MV-4-11 (cell line): Measurements from ENCODE around the gene SEMA4D.
A peak's percentile ranks its signal among the peaks of the same experiment; 100 is the strongest.

Experiments
- DNase-seq: peaks from one replicate; lab custom pipeline; 2025; lab: John Stamatoyannopoulos, UW

SEMA4D gene

DNA sequence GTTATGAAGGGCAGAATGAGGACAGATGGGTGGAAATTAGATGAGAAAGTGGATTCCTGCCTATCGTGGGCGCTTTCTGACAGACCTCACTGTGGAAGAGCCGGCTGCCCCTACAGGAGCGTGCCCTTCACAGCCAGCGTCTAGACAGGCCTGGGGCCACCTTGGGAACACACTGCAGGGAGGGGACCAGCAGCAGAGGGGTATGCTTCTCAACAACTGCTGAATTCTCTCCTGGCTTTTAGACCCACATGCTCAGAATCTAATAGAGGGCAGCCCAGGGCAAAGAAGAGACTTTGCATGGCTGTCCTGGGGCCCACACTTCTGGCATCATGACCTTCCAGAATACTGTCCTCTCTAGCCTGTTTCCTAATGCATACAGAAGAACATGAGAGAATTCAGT, 2.1 kb upstream of the SEMA4D start:
- DNase-seq = no peak

DNA sequence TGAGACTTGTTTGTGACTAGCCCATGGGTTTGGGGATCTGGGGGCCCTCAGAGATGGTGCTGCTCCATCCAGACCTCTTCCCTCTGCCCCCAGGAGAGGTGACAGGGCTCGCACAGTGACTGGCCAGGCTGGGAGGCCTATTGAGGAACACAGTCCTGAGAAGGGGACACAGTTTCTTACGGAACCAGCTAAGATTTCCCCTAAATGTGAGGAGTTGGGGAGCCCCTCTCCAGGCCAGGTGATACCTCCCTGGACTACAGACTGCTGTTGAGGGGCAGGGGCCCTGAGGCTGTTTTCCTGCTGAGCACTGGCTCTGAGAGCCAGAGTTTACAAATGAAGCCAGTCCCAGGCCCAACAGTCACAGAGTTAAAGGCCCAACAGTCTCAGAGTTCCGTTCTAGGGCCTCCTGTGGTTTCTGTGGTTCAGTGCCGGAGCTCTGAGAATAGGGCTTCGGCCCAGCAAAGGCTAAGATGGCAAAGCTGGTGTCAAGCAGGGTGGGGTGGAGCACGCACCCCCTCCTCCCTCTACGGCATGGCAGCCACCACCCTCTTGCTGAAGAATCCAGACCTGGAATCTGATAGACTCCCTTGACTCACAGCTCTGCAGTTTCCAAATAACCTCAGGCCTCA, 1.1 kb upstream of the SEMA4D start:
- DNase-seq = peak; percentile 88

DNA sequence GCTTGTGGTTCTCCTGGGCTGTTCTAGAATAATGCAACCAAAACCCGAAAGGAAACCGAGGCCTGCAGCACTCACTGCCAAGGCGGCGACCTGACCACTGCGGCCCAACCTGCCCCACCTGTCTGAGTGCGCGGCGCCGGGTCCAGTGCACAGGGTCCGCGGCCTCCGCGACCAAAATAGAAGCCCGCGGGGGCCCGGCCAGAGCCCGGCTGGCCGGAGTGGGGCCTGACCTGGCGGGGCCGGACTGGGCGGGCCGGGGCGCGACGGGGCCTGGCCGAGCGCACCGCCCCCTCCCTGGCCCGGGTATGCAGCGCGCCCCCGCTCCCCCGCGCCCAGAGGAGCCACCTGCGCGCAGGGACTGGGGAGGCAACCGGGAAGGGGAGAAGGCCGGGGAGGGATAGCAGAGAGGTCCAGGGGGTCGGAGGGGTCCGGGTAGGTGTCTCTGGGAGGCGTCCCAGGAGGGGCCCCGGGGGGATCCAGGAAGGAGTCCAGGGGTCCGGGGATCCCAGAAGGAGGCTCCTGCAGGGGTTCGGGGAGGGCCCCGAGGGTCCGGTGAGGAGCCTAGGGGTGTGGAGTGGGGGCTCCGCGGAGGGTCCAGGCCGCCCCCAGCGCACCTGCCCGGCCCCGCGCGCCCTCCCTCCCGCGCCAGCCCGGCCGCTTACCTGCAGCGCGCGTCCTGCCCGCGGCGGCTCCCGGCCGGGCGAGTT, 503 bp downstream of the SEMA4D start:
- no peak for DNase-seq

DNA sequence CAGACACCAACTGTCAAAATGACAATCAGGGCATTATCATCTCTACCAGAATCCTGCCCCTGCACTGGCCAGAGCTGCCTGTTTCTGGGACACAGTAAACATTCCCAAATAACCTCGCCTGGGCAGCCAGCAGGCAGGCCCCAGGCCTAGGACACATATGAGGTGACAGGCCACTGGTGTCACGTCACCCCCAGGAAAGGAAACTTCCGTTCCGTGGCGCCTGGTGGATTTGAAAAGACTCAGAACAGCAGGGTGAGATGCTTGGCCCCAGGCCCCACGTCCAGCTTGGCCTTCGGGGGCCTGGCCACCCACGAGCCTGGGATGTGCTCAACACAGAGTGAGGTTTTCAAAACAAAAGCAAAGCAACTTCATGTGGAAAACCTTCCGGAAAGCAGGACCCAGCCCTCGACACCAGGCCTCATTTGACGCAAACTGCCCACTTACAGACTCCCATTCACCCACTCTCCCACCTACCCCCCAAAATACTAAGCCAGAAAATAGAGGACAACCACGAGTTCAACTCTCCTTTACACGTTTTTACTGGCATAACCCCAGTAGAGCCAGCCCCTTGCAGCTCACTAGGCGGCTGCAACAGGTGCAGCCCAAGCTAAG, 1.2 kb downstream of the SEMA4D start:
- peak; percentile 19 for DNase-seq

DNA sequence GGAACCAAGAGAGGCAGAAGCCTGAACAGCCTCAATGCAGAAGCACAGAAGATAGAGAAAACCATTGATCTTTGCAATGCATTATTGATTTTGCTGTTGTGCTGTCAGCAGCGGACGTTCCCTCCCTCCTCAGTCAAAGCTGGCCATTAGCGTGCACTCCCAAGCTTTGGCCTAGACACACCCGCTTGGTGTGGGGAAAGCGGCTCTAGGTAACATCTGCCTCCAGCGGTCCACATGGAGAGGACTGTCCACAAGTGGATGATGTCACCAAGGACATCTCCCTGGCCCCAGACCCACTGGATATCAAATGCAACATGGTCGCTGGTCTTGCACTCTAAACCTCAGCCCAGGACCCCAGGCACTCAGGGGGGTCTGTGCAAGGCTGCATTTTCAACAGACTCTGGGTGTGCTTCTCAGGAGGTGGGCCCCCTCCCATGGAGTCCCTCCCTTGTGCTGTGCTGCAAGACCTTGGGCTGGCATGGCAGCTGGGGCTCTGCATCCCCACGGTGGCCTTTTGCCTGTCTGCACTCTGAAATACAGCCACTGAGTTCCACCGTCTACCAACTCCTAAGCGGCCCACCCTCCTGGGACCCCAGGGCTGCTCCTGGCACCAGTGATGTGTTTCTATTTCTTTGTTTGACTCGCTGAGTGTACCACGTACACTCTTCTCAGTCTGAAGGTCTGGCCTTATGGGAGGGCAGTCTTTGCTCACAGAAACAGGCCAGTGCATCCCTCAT, 1.9 kb downstream of the SEMA4D start:
- no peak for DNase-seq

DNA sequence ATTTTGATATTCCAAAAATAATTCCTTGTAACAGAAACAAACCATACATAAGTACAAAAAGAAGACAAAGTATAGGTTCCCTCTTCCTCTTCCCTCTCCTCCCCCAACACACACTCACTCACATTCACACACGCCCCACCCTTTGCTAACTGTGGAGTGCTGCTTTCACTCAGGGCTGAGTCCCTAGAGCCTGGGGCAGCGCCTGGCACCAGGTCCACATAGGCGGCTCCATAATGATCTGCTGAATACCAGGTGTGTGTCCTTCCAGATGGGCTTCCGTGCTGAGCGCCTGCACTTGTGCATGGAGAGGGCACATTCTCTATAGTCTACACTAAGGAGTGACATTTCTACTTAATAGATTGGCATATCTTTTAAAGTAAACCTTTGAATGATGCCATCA, 3.7 kb downstream of the SEMA4D start:
- DNase-seq = peak; percentile 18

DNA sequence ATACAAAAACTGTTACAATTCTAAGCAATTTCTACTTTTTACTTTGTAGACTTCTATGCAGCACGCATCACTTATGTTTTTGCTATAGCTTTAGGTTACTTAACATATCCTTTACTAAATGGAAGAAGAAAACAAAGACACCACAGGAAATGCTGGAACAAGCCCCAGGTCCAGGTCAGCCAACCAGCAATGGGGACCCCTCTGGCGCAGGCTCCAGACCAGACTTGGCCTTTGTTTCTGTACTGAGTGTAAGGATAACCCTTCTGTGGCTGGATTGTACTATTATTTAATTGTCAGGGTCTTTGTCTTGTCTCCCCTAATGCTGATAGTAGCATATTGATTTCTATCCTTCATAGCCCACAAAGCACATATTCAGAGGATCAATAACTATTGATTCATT, 4.2 kb downstream of the SEMA4D start:
- no peak for DNase-seq

DNA sequence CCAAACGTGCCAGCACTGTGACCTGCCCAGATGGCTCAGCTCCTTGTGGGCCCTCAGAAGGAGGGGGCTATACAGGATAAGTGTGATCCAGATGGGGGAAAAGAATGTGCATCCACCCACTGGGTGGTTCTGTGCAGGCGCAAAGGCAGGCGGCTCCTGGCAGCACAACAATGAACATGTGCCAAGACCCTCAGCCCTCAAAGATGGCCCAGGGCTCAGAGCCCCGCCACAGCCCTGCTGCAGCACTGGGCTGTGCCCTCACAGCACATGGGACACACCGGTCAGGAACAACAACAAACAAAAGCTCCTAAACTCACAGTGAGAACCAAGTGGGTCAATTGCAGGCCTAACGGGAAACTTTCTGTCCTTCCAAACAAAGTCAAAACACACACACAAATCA, 4.7 kb downstream of the SEMA4D start:
- DNase-seq = no peak

DNA sequence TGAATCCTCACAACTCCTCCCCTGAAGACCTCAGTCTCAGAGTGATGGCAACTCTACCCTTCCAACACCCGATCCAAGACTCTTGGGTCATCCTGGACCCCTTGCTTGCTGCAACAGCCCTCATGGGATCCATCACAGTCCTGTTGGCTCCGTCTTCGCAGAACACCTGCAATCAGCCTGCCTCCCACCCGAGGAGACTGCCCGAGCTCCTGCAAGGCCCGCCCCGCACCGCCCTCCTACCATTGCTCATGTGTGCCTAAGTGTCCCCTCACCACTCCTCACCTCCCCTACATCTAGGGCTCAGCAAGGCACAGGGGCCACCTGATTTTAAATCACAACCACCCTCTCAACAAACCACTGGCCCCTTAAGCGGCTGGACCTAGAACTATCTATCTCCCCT, 5.3 kb downstream of the SEMA4D start:
- DNase-seq = no peak

DNA sequence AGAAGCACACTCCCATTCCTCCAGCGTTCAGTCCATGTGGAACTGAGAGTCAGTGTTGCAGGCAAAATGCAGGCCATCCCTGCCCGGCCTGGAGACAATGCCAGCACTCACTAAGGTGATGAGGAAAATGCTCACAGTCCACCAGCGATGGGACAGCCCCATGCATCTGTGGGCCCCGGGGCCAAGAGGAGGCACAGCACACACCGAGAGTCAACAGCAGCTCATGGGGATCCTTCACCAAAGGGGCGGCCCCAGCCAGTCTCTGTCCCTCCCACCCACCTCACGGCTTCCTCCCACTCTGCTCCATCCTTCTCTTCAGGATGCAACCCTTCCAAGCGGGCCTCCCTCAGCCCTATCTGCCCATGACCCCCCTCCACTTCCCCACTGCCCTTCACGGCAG, 6.2 kb downstream of the SEMA4D start:
- no peak for DNase-seq

DNA sequence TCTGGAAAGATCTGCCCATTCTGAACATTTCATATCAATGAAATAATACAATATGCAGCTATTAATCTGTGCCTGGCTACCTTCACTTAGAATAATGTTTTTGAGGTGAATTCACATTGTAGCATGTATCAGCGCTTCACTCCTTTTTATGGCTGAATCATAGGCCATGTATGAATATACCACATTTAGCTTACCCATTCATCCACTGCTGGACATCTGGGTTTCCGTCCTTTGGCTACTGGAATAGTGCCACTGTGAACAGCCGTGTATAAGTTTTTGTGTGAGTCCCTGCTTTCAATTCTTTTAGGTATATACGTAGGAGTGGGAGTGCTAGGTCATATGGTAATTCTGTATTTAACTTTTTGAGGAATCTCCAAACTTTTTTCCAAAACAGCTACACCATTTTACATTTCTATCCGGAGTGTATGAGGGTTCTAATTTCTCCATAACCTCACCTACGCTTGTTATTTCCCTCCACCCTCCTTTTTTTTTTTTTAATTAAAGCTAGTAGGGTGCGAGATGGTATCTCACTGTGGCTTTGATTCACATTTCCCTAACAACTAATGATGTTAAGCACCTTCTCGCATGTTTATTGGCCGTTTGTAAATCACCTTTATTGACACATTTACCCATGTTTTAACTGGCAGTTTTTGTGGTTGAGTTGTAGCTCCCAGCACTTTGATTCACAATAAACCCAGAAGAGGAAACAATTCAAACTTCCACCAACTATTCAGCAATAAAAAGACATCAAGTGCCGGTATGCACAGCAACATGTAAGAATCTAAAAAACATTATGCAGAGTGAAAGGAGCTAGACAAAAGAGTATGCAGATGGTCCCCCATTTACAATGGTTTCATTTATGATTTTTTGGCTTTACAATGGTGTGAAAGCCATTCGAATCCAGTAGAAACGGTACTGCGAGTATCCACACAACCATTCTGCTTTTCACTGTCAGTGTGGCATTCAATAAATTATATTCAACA, 8.1 kb downstream of the SEMA4D start:
- DNase-seq = no peak

DNA sequence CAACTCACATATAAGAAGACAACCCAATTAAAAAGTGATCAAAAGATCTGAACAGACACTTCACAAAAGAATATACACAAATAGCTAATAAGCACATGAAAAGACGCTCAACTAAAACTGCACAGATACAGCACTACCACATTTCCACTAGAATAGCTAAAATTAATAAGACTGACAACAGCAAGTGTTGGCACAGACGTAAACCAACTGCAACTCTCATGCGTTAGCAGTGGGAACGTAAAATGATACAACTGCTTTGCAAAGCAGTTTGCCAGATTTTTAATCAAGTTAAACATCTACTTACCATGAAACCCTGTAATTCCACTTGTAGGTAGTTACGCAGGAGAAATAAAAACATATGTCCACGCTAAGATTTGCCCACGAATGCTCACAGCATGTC, 9.0 kb downstream of the SEMA4D start:
- no peak for DNase-seq

DNA sequence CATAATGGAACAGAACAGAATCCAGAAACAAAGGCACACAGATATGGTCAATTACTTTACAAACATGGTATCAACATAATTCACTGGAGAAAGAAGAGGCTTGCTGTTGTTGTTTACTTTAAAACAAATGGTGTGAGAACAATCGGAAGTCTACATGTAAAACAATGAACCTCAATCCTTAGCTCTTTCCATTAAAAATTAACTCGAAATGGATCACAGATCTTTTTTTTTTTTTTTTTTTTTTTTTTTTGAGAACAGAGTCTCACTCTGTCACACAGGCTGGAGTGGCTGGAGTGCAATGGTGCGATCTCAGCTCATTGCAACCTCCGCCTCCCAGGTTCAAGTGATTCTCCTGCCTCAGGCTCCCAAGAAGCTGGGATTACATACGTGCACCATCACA, 9.8 kb downstream of the SEMA4D start:
- DNase-seq = no peak

DNA sequence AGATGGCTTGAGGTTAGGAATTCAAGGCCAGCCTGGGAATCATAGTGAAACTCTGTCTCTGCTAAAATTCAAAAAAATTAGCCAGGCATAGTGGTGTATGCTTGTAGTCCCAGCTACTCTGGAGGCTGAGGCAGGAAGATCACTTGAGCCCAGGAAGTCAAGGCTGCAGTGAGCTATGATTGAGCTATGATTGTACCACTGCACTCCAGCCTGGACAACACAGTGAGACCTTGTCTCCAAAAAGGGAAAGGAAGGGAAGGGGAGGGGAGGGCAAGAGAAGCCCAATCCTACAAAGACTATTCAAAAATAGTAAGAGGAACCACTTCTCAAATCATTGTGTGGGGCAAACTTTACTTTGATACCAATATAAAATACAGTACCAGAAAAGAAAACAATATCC, 11.2 kb downstream of the SEMA4D start:
- no peak for DNase-seq

DNA sequence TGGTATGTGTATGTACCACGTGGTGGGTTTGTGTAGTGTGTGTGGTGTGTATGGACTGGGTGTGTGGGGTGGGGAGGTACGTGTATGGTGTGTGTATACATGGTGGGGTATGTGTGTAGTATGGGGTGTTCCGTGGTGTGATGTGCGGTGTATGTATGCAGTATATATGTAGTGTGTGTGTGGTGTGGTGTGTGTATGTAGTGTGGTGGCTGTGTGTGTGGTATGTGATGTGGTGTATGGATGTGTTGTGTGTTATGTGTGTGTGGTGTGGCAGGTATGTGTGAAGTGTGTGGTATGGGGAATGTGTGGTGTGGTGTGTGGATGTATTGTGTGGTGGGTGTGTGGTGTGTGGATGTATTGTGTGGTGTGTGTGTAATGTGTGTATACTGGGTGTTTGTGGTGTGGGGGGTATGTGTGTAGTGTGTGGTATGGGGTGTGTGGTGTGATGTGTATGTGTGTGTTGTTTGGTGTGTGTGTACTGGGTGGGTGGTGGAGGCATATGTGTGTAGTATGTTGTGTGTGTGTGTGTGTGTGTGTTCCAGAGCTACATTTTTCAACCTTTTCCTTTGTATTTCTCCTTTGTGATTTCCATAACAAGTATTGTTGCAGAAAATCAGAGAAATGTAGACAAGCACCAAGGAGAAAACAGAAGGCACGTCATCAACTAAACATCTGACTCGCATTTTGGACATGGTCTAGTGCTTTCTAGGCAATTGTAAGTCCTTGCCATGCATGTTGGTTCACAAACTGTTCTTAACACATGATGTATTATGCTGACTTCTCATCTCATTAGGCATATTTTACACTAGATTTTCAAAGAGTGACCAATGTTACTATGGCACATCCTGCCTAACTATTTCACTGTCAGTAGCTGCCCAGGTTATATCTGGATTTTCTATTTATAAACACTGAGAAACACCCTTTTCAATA, 13.2 kb downstream of the SEMA4D start:
- no peak for DNase-seq

DNA sequence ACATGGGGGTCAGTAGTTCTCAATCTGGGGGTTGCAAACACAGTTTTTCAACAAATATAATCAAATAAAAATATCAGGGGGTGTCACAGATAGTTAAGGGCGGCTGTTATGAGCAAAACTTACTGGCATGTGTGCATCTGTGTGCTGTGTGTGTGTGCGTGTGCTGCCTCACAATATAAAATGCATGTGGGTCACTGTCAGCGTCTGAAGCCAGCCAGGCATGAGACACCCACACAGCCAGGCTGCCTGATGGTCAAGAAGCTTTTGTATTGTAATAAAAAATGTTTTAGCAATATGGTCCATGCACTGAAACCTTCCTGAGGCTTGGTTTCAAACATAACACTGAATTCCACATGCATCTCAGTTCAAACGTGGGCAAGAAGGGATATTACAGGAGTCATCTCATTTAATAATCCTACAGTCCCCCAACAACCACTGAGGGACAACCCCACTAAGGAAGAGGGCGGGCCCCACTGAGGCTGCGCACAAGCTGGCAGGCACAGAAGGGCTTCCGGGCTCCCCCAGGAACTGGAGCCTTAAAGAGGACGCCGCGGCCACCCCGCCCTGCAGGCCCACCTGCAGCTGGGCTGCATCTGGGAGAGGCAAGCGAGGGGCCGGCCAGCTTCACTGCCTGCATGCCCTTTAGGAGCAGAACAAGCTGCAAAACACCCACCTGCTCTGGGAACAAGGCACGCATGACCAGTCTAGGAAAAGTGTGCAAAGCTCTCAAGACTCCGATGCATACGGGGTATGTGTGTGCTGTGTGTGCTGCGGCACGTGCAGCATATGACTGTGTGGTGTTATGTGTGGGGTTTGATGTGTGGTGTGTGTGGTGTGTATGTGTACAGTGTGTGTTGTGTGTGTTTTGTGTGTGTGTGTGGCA, 14.1 kb downstream of the SEMA4D start:
- no peak for DNase-seq

DNA sequence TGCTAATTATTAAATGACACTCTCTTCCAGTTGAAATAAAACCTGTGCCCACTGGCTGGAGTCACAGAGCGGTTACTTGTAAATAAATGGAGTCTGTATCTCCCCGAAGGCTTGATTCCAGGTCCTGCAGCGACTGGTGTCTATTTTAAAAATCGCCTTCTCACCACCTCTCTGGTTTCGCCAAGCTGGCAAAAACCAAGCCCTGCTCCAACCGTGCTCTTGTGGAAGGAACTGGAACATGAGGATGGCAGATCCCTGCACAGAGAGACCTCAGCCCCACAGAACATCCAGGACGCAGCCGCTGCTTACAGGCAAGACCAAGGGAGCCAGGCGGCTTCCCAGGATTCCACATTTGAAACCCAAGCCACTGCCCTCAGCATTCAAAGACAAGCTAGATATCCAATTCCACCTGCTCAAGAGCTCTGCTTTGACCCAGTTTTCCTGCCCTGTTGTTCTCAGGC, 15.0 kb downstream of the SEMA4D start:
- no peak for DNase-seq

DNA sequence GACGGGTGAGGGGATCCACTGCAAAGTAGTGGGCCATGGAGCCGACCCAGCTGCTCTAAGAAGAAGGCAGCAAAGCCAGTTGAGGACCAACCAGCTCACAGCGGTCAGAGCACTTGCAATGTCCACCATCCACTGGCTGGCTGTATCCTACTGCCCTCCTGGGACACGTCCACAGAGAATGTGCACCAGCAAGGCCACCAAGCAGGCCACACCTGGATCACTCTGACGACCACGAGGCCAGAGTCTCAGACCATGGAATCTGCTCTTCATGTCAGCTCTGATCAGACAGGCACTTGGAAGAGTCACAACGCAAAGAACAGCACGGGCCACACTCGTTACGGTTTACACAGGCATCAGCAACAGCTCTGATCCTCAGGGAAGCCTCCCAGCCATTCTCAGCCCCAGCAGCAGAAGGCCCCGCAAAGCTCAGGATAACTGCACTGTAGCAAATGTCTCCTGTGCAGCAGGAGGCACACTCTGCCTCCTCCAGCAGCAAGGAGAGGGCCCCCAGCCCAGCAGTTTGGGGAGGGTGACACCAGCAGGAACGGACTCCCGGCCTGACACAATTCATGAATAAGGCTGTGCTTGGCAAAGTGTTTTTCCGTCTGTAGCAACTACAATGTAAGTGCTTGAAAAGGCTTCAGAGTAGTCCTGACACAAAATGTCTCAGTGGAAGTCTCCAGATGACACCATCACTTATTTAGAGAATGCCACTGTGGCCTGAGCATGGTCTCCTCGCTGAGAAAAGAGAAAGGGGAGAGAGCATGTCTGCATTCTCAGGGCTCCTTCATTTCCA, 15.7 kb downstream of the SEMA4D start:
- DNase-seq = no peak

DNA sequence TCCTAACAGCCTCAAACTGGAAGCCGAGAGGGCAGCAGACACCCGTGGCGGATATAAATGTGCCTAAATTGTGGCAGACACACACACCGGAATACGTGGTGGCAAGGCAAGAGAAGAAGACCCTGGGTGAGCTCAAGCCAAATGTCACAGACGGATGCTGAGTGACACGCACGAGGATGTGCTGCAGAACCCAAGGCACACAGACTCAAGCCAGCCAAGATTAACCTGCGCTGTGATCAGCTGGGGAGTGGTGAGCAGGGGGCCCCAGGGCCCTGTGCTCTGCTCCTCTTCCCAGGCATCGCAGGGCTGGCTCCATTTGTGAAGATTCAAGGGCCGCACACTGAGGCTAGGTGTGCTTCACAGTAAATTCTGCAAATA, 16.4 kb downstream of the SEMA4D start:
- DNase-seq = no peak
